ENCODE measurements around the gene MT1A. TPM values are rescaled to one million over a fixed set of nuclear protein-coding genes. Genes with fewer than 3 reads are reported as not detected.
A peak's percentile ranks its signal among the peaks of the same experiment; 100 is the strongest.
"Not testable (repeated sequence)": the region's sequence is repeated elsewhere in the genome, so short reads cannot be mapped to it uniquely, and the experiment has no call there.

The MT1A gene
- total and polyA plus RNA-seq, 5 donors = 1.6 to 73.4 (median 8.9) TPM

- H3K27me3 ChIP-seq (ENCODE audit: control insufficient read depth, insufficient read depth); DNase-seq; H3K27ac ChIP-seq (ENCODE audit: low read length); intact Hi-C loops (cut with DNase I); H3K4me3 ChIP-seq (ENCODE audit: low read length); ATAC-seq; H3K9me3 ChIP-seq (ENCODE audit: control insufficient read depth, low read length): not testable (repeated sequence)
- 91% methylated on average over 5 of the region's 5 CpGs for WGBS
- peaks cover 11% of the 10 kb centered on the region for H3K4me1 ChIP-seq (ENCODE audit: control insufficient read depth, insufficient read depth, low read length)
Measured at GRCh38 chr16:56623184-56623583, 15.3 kb upstream of the MT1A start.

- ATAC-seq (no peak), DNase-seq (no peak)
- Histone ChIP-seq H3K27ac (ENCODE audit: low read length) (no peak overlapping the region), H3K4me1 (ENCODE audit: control insufficient read depth, insufficient read depth, low read length) (peaks cover 7% of the 10 kb centered on the region), H3K4me3 (ENCODE audit: low read length) (no peak overlapping the region), H3K9me3 (ENCODE audit: control insufficient read depth, low read length) (no peaks in the 10 kb centered on the region), H3K27me3 (ENCODE audit: control insufficient read depth, insufficient read depth) (no peaks in the 10 kb centered on the region)
- intact Hi-C loops (cut with DNase I) = loop anchor here in 1 of 4 donors (2.0 kb wide), 1 partner anchor 15 kb away; the partner anchor contains the start of gene MT2A
- 97% methylated on average over 2 of the region's 2 CpGs for WGBS
Measured at GRCh38 chr16:56623637-56624036, 14.8 kb upstream of the MT1A start.

DNA sequence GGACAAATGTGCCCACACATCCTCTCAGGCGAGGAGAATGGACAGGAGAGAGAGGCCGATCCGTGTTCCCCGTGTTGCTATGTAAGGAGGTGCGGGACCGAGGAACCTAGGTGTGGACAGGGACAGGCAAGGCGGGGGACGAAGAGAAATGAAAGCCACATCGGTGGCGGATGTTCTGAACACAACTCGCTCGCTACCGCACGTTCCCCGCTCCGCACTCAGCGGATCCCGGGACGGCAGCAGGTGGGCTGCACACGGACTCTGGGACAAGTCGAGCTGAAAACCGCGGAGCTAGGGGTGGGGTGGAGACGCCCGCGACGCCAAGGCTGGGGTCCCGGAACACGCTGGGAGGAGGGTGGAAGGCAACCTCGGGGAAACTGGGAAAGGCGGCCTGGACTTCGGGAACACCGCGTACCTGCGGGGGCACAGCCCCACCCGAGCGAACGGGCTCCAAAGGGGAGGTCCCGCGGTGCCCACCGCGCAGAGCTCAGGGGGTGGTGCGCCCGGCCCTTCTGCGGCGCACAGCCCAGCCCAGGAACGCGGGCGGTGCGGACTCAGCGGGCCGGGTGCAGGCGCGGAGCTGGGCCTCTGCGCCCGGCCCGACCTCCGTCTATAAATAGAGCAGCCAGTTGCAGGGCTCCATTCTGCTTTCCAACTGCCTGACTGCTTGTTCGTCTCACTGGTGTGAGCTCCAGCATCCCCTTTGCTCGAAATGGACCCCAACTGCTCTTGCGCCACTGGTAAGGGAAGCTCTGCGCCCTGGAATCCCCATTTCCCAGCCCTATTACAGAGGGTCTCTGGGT is 13.1 kb upstream of the MT1A start, which contains the start of gene MT1E:
TSS of gene MT1E (plus strand) at position 642 of the 803 bp plus-strand sequence. CDS start at position 713, 71 bp downstream.
- intact Hi-C loops (cut with DNase I) = loop anchor here in 1 of 4 donors (2.0 kb wide), 1 partner anchor 17 kb away; the partner anchor contains the start of gene MT2A
- Histone ChIP-seq H3K4me1 (ENCODE audit: control insufficient read depth, insufficient read depth, low read length) (peaks cover 5% of the 10 kb centered on the region), H3K9me3 (ENCODE audit: control insufficient read depth, low read length) (no peaks in the 10 kb centered on the region), H3K27me3 (ENCODE audit: control insufficient read depth, insufficient read depth) (no peaks in the 10 kb centered on the region), H3K4me3 (ENCODE audit: low read length) (peak within 1 kb of the TSS; percentile 34), H3K27ac (ENCODE audit: low read length) (peak within 1 kb of the TSS; percentile 94)
- 1% methylated on average over 62 of the region's 62 CpGs for WGBS
- ATAC-seq (peak; percentile 96 to 97), DNase-seq (peak; percentile 86 to 95 (median 91))

DNA sequence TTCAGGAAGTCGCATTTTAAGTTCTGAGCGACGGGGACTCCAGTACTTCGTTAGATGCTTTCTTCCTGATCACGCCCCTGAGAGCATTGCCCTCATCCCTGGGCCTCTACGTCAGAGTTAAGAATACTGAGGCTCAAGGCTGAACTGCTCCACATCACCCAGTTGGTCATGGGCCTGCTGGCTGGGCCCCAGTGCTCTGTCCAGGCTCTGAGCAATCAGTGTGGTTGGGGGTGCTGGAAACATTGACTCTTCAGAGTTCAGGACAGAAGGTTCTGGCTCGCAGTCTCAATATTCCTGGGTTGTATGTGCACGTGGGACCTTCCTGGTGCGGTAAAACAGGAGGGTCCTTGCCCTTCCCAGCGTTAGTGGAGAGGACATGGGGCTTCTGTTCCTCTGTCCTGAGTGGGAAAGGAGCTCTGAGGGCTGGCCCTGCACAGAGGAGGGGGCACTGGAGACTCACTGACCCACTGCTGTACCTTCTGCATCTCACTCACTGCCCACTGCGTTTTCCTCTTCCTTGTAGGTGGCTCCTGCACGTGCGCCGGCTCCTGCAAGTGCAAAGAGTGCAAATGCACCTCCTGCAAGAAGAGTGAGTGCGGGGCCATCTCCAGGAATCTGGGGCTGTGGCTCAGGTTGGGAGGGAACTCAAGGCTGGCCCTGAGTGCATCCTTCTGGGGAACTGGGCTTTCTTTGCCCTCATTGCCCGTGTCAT is 12.4 kb upstream of the MT1A start:
- ATAC-seq = peak; percentile 84 to 86
- Histone ChIP-seq H3K9me3 (ENCODE audit: control insufficient read depth, low read length) (no peaks in the 10 kb centered on the region), H3K27ac (ENCODE audit: low read length) (peak overlapping the region; percentile 94), H3K27me3 (ENCODE audit: control insufficient read depth, insufficient read depth) (no peaks in the 10 kb centered on the region), H3K4me3 (ENCODE audit: low read length) (peak overlapping the region; percentile 34), H3K4me1 (ENCODE audit: control insufficient read depth, insufficient read depth, low read length) (peaks cover 5% of the 10 kb centered on the region)
- intact Hi-C loops (cut with DNase I) = loop anchor here in 1 of 4 donors (2.0 kb wide), 1 partner anchor 17 kb away; the partner anchor contains the start of gene MT2A
- DNase-seq = peak; percentile 83 to 90 (median 88)
- WGBS = 31% methylated on average over 16 of the region's 16 CpGs

DNA sequence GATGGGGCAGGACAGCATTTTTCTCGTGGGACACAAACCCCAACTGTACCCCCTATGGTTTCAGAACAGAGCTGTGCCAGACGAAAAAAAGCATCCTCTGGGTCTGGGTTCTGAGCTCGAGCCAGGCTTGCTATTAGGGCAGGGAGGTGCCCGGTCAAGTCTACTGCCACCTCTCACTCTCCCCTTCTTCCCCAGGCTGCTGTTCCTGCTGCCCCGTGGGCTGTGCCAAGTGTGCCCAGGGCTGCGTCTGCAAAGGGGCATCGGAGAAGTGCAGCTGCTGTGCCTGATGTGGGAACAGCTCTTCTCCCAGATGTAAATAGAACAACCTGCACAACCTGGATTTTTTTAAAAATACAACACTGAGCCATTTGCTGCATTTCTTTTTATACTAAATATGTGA is 11.8 kb upstream of the MT1A start:
- peak overlapping the region; percentile 94 for H3K27ac ChIP-seq (ENCODE audit: low read length)
- H3K4me3 ChIP-seq (ENCODE audit: low read length) = peak overlapping the region; percentile 7
- DNase-seq = no peak
- H3K9me3 ChIP-seq (ENCODE audit: control insufficient read depth, low read length) = no peaks in the 10 kb centered on the region
- H3K4me1 ChIP-seq (ENCODE audit: control insufficient read depth, insufficient read depth, low read length) = peaks cover 5% of the 10 kb centered on the region
- intact Hi-C loops (cut with DNase I) = no loop called here
- H3K27me3 ChIP-seq (ENCODE audit: control insufficient read depth, insufficient read depth) = no peaks in the 10 kb centered on the region
- ATAC-seq = no peak
- 64% methylated on average over 7 of the region's 7 CpGs for WGBS

DNA sequence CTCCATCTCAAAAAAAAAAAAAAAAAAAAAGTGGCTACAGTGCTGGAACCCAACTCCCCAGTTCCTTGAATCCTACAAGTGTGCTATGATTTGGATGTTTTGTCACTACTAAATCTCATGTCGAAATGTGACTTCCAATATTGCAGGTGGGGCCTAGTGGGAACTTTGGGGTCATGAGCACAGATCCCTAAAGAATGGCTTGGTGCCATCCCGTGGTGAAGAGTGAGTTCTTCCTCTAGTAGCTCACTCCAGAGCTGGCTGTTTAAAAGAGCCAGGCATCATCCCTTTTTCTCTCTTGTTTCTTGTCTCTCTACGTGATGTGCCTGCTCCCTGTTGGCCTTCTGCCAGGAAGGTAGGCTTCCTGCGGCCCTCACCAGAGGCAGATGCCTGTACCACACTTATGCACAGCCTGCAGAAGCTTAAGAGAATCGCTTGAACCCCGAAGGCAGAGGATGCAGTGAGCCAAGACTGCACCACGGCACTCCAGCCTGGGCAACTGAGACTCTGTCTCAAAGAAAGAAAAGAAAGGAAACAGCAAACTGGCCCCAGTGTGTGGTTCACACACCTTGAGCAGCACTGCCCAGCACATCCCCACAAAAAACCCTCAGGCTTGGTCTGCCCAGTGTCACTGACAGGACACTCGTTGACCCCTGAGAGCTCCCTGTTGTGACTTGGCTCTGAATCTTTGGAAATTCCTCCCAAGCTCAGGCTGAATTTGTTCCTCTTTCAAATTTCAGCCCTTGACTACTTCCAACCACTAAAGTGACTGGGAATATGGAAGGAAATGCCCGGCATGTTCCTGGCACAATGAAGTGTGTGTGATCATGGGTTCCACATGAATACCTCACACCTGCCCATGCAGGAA is 9.7 kb upstream of the MT1A start:
- Histone ChIP-seq H3K27ac (ENCODE audit: low read length) (no peak overlapping the region), H3K27me3 (ENCODE audit: control insufficient read depth, insufficient read depth) (no peaks in the 10 kb centered on the region), H3K4me1 (ENCODE audit: control insufficient read depth, insufficient read depth, low read length) (peaks cover 5% of the 10 kb centered on the region), H3K9me3 (ENCODE audit: control insufficient read depth, low read length) (no peaks in the 10 kb centered on the region), H3K4me3 (ENCODE audit: low read length) (no peak overlapping the region)
- 77% methylated on average over 9 of the region's 9 CpGs for WGBS
- ATAC-seq (no peak), DNase-seq (no peak)
- intact Hi-C loops (cut with DNase I) = no loop called here

GRCh38 chr16:56629531-56629930 is 8.9 kb upstream of the MT1A start:
- no peaks in the 10 kb centered on the region for H3K27me3 ChIP-seq (ENCODE audit: control insufficient read depth, insufficient read depth)
- WGBS = 83% methylated on average over 3 of the region's 3 CpGs
- H3K4me1 ChIP-seq (ENCODE audit: control insufficient read depth, insufficient read depth, low read length) = peaks cover 5% of the 10 kb centered on the region
- H3K27ac ChIP-seq (ENCODE audit: low read length) = no peak overlapping the region
- no peak overlapping the region for H3K4me3 ChIP-seq (ENCODE audit: low read length)
- intact Hi-C loops (cut with DNase I) = no loop called here
- DNase-seq (no peak), ATAC-seq (no peak)
- no peaks in the 10 kb centered on the region for H3K9me3 ChIP-seq (ENCODE audit: control insufficient read depth, low read length)

- Histone ChIP-seq H3K4me1 (ENCODE audit: control insufficient read depth, insufficient read depth, low read length) (peaks cover 5% of the 10 kb centered on the region), H3K9me3 (ENCODE audit: control insufficient read depth, low read length) (no peaks in the 10 kb centered on the region), H3K27me3 (ENCODE audit: control insufficient read depth, insufficient read depth) (no peaks in the 10 kb centered on the region), H3K4me3 (ENCODE audit: low read length) (no peak overlapping the region), H3K27ac (ENCODE audit: low read length) (no peak overlapping the region)
- ATAC-seq = no peak
- DNase-seq = no peak
- 73% methylated on average over 3 of the region's 3 CpGs for WGBS
- intact Hi-C loops (cut with DNase I) = no loop called here
Measured at GRCh38 chr16:56630134-56630533, 8.3 kb upstream of the MT1A start.

GRCh38 chr16:56631197-56631596 is 7.3 kb upstream of the MT1A start:
- DNase-seq = no peak
- Histone ChIP-seq H3K9me3 (ENCODE audit: control insufficient read depth, low read length) (no peaks in the 10 kb centered on the region), H3K4me1 (ENCODE audit: control insufficient read depth, insufficient read depth, low read length) (peaks cover 2% of the 10 kb centered on the region), H3K27ac (ENCODE audit: low read length) (no peak overlapping the region), H3K27me3 (ENCODE audit: control insufficient read depth, insufficient read depth) (no peaks in the 10 kb centered on the region), H3K4me3 (ENCODE audit: low read length) (no peak overlapping the region)
- ATAC-seq = no peak
- WGBS = 90% methylated on average over 10 of the region's 10 CpGs
- intact Hi-C loops (cut with DNase I) = no loop called here

- ATAC-seq = no peak
- Histone ChIP-seq H3K27ac (ENCODE audit: low read length) (peak overlapping the region; percentile 75), H3K9me3 (ENCODE audit: control insufficient read depth, low read length) (no peaks in the 10 kb centered on the region), H3K4me3 (ENCODE audit: low read length) (peak overlapping the region; percentile 41), H3K27me3 (ENCODE audit: control insufficient read depth, insufficient read depth) (no peaks in the 10 kb centered on the region), H3K4me1 (ENCODE audit: control insufficient read depth, insufficient read depth, low read length) (no peaks in the 10 kb centered on the region)
- 19% methylated on average over 14 of the region's 14 CpGs for WGBS
- DNase-seq = no peak
- intact Hi-C loops (cut with DNase I) = no loop called here
Measured at GRCh38 chr16:56631832-56632155, 6.7 kb upstream of the MT1A start.
